Neural progenitor cell (in vitro differentiated cells): ENCODE measurements around the gene APH1B.

Source experiments
- CTCF ChIP-seq: fragments of 200-600 bp; sonication (generic); IDR thresholded peaks from 2 replicates; pipeline ENCODE4 v1.5.1; 2017; ENCODE audit warnings: antibody characterized with exemption, mild to moderate bottlenecking
- EZH2 ChIP-seq: fragments of 200-600 bp; sonication (generic); IDR thresholded peaks from 2 replicates; pipeline ENCODE4 v1.6.1; 2017; ENCODE audit warnings: antibody characterized with exemption, mild to moderate bottlenecking, moderate library complexity

DNA sequence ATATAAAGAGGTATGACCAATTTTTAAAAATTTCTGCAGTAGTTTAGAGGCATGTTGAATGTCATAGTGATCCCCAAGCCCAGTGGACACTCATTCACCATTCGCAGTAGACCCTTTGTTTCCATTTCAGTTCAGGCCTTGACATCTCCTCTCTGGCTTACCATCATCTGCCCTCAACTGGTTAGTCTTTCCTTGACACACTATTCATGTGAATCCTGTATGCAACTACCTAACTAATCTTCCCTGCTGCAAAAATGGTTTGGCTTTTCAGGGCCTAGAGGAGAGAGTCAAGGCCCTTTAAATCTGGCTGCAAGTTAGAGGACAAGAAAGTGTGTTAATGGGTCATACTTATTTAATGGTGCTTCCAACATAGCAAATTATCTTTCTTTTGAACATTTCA, 10.9 kb downstream of the APH1B start:
- TF ChIP-seq EZH2 = no peak
- no peak for TF ChIP-seq CTCF
